ENCODE results near the gene EXOC4.

EXOC4 gene

DNA sequence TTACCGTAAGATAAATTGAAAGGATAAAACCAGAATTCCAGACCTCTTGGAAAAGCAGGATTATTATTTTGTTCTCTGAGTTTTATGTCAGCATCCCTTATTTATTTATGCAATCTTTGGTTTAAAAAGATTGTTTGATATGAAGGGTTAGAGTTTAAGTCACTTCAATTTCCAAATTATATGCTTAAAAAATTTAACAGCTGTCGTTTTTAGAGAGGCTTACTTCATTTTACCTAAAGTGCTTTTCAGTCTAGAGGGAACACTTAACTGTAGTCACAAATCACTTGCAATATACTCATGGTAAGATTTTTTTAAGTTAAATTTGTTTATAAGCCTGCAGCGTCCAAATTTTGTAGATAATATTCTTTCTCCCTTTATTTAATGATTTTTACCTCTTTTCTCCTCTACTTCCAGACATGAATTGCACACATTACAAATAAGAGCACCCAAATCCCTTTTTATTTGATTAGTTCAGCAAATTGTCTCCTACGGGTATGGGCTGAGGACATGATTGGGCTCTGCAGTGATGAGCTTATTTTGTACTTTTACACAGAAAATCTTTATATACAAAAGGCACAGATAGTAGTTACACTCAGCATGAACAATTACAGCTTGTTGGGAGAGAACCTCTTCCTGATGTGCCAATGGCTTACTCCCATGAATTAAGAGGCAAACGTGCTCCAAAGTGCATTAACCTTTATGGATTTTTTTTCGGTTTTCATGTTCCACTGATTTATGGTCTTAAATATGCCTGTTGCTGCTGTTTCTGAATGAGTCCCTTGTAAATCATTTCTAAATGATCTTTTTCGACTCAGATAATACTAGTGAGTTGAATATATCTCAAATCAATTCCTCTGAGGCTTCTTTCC lies 555.0 kb downstream of the EXOC4 start:
- no peak for DNase-seq

DNA sequence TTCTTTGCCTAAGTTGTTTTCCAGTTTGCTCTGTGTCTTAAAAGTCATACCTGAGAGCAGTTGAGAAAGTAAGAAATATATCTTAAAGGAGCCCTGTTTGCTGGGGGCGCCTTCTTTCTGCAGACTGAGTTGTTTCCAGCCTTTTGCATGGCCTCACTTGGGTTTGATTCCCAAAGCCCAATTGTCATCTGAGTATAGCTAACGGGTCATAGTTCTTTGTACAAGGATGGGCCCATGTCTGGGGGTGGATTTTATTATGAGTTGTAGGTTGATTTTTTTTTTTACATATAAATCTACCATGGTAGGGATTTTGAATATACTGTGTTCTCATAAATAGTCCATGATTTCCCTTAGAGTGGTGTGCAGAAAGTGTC lies 555.6 kb downstream of the EXOC4 start:
- DNase-seq, result no peak

DNA sequence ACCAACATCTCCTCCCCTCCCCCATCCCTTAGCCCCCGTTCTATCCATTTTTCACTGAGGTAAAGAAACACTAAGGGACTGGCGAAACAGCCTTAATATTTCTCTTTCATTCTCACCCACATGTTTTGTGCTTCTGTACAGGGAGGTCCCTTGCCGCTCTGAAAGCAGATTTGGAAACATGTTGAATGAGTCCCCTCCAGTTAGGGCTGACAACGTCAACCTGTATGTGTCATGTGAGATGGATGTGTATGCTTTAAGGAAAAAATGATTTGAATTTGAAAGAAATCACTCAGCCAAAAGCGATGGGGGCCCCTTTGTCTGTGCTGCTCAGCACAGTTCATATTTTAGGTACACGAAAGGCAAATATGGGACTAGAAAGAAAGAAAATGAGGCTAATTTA lies 560.0 kb downstream of the EXOC4 start:
- DNase-seq, result no peak

DNA sequence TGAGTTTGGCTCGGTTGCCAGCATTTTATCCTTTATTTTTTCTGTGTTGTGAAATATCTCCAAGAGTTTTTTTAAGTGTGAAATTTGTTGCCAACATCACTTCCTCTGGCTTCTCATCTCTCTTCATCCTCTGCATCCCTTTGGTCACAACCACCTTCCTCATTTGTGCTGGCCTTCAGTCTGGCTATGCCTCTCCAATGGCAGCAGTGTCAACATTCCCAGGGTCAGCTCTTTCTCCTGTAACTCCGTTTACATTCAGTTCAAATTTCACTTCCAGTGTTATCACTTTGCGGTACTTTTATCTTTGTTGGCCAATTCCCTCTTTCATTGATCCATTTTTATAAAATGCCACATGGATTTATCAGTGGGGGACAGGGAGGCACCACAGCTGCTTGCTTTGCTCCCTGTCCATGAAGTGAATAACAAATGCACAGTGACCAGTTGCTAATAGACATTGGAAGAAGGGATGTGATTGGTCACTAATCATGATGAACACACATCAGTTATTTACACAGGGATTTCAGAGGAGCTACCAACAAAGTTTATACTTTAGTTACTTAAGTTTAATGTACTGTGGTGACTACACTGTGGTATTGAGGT lies 562.8 kb downstream of the EXOC4 start:
- DNase-seq, result no peak

DNA sequence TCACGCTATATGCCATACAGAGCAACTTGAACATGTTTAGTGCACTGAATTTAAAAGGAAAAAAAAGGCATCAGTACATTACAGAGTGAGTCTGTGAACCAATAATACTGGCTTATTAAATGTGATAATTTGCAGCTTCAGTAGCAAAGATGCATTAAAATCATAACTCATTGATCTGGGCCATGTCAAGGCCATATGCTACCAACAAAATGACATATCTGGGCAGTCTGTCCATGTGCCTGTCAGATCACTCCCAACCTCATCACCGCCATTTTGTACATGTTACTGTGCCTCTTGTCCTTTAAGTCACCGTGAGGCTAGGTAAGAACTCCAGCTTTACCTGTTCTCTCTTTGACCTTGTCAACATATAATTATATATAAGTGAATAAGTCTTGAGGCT lies 566.8 kb downstream of the EXOC4 start:
- no peak for DNase-seq

DNA sequence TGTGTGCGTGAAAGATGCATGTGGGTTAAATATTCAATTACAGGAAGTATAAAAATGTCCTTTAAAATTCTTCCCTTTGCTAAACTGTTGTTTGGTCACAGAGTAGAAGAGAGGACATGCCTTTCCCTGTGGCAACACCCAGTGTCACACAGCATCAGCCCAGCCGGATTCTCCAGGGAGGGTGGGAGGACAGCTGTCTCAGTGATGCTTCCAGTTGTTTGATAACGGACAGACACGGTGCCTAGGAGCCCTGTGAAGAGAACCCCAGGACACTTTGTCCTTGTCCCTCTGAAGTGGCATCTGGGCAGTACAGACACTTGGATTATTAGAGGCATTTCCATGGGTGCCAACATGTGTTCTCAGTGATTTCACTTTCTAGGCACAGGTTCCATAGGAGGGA lies 567.7 kb downstream of the EXOC4 start:
- DNase-seq, result no peak

GRCh38 chr7:133821171-133821570 lies 568.3 kb downstream of the EXOC4 start:
- no peak for DNase-seq

DNA sequence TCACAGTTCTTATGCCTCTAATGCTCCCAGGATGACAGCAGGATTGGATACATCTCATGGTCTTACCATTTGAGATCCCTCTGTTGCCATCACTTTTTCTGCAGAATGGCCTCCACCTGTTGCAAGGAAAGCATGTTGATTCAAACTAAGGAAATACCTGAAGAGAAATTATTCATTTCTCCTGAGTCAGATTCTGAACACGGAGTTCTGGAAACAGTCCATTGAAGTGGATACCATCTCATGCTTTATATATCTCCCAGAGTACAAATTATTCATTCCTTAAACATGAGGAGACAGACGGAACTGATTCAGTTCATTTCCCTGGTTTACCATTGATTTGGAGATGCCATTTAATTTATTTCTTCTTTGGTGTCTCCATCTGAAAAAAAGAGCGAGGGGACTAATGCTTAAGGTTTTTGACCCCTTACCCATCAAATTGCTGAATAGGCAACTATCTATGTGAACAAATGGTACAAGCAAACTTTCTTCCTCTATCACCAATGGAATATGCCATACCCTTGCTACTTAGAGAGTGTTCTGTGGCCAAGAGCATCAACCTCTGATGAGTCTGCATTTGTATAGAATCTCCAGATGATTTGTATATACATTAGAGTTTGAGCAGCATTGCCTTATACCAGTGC lies 569.2 kb downstream of the EXOC4 start:
- DNase-seq, result no peak

- no peak for DNase-seq
Observed at GRCh38 chr7:133822868-133823552, 570.1 kb downstream of the EXOC4 start.

GRCh38 chr7:133824132-133824531 lies 571.3 kb downstream of the EXOC4 start:
- no peak for DNase-seq

- DNase-seq, result no peak
Observed at GRCh38 chr7:133827707-133828623, 575.1 kb downstream of the EXOC4 start.

DNA sequence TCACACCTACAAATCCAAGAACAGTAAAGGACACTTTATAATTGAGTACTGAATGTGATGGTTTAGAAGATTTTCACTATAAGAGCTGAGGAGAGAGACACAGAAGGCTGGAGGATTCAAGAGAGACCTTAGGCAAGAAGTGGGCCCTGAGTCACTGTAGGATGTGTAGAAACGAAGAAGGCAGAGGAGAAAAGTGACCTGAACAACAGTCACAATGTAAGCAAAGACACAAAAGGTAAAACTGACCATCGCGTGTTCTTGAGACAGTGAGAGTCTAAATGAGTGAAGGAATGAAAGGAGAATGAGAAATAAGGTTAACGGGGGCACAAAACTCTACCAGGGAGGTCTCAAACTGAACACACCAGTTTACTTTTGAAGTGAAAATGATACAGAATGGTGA lies 576.0 kb downstream of the EXOC4 start:
- no peak for DNase-seq

DNA sequence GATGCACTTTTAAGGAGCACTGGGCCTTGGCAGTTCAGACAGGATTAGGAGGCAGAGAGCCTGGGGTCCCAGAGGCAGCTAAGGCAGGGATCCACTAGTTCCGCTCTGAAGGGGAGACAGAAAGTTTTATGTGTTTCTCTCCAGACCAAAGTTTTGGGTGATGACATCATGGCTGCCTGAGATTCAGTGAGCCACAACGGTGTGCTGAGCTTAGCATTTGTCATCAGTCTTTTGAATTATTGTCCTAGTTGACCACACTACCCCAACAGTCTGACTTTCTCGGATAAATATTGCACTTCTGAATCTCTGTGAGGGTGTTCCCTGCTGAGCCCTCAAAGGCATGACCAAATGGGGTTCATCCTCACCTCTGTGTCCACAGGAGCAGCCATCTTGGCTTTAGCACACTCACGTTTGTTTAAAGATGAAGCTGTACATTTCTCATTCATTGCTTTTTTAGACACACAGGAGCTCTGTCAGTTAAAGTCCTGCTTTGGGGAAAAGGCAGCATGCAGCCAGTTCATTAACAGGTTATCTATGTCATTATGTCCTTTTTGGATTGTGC lies 576.5 kb downstream of the EXOC4 start:
- no peak for DNase-seq

- no peak for DNase-seq
Observed at GRCh38 chr7:133830081-133830480, 577.2 kb downstream of the EXOC4 start.

- no peak for DNase-seq
Observed at GRCh38 chr7:133836666-133837065, 583.8 kb downstream of the EXOC4 start.

DNA sequence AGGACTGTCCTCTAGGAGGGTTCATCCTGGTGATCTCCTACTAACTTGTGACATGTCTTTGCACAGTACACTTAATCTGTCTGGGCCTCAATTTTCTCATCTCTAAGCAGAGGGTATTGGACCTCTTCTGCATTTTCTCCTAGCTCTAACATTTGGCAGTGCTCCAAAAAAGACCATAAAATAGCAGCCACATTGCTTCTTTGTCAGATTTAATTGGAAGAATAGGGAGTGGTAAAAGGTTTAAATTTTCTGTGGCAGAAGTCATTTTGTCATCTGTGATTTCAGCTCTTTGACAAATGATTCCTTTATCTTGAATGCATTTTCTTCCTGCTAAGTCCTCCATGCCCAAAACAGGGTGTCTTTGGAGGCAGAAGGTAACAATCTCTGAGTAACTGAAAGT lies 584.3 kb downstream of the EXOC4 start:
- DNase-seq, result no peak

DNA sequence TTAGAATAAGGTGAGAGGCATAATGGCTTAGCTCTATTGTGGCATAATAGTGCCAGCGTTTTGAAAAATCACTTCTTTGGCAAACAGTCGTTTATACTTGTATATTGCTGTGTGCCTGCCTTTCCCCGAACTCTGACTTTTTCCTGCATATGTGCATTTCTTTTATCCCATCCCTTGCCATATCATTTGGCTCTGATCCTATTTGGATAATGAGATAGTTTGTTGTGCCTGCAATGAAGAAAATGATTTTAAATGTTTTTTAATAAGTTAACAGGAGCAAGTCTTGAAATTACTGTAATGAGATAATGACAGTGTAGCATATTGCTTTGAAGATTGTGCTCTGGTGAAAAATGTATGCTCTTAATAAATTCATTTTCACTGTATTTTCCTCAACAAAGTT lies 586.2 kb downstream of the EXOC4 start:
- no peak for DNase-seq

- no peak for DNase-seq
Observed at GRCh38 chr7:133843341-133843740, 590.5 kb downstream of the EXOC4 start.

DNA sequence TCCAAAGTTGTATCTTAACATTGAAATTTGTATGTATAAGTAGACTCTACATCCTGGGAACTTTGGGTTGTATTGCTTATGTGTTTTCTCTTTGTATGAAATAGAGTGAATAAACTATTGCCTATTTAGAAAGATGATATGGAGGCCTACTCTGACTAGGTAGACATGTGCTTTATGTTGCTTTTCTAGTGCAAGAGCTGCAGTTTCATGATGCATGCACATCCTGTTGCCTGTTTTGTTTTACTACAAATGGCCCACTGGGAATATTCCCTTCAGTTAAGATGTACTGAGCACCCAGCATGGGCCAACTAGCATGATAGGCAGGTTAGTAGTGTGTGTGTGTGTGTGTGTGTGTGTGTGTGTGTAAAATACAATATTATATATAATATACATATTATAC lies 592.1 kb downstream of the EXOC4 start:
- DNase-seq, result no peak

DNA sequence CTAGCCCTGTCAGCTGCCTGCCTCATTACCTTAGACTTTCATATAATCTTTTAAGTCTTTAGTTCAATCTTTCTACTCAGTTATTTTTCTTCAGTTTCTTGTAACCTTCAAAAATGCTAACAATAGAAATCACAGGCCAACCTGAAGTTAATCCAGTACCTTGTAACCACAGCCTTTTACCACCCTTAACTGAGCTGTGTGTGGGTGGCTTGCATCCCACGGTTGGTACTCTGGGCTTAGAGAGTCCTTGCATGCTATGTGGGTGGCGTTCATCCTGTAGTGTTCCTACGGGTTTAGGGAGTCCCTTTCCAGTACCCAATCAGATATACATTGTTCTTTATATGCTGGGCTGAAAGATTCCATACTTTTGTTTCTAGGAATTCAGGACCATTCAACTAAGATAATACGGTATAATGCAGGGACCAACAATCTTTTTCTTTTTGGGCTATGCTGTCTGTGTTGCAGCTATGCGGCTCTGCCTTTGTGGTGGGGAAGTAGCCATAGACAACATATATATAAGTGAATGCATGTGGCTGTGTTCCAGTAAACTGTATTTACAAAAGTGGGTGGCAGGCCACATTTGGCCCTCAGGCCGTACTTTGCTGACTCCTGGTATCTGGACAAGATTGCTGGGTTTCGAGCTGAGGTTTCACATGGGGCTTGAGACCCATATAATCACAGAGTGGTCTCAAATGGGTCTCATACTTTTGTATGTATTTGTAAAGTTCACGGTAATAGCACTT lies 593.5 kb downstream of the EXOC4 start:
- DNase-seq, result no peak

DNA sequence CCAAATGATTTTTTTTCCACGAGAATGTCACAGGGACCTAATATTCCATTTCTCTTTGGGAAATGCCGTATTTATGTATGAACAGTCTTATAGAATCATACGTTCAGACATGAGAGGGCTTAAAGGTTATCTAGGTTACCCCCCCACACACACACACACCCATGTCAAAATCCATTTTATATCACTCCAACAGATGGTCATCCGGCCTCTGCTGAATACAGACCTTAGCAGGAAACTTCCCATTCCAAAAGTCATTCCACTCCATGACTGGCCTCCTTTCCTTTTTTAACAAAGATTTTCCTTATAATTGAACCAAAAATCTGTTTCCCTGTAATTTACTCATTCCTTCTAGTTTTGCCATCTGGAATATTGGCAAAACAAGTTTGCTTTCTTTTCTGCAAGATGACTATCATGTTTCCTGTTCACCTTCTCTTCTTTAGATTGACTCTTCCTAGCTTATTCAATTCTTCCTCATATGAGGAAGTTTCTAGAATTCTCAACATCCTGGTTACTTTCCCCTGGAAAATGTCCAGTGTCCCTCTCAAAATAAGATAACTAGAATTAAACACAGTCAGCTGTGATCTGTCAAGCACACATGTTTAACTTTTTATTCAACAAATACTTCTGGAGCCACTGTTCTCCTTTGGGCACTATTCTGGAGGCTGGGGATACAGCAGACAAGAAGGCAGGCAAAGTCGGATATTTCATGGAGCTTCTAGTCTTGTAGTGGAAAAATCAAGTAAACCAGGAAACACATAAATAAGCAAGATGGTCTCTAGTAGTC lies 597.8 kb downstream of the EXOC4 start:
- DNase-seq, result no peak

Measured in NCI-H526 treated with DMSO at 0.1 percent for 48 hours (cell line).